HepG2 (cell line): Measurements from ENCODE around the gene HIBADH. TPM values are rescaled to one million over a fixed set of nuclear protein-coding genes. Genes with fewer than 3 reads are reported as not detected.

Experiments used
- CEBPB ChIP-seq: IDR thresholded peaks from 2 replicates; pipeline ENCODE4 v1.6.1; 2011; ENCODE audit warnings: low read depth, low read length, improper control_type of control experiment, borderline replicate concordance
- CREB3 ChIP-seq: sonication (generic); formaldehyde crosslinking; IDR thresholded peaks from 2 replicates; pipeline ENCODE4 v1.5.0; 2020; ENCODE audit warnings: missing genetic modification reagents
- FOXP1 ChIP-seq, 2 experiments: fragments of 450-650 bp in 1 of 2; IDR thresholded peaks; 2 replicates each; pipeline ENCODE4 v1.6.1; 2017 to 2018; ENCODE audit warnings: antibody characterized with exemption in 1 of 2
- HOMEZ ChIP-seq: IDR thresholded peaks from 2 replicates; pipeline ENCODE4 v1.6.1; 2016; ENCODE audit warnings: low read depth
- MTF2 ChIP-seq: sonication (generic); formaldehyde crosslinking; IDR thresholded peaks from 2 replicates; pipeline ENCODE4 v1.5.0; 2020; ENCODE audit warnings: missing genetic modification reagents, borderline replicate concordance
- NAIF1 ChIP-seq: sonication (generic); formaldehyde crosslinking; IDR thresholded peaks from 2 replicates; pipeline ENCODE4 v1.5.0; 2020; ENCODE audit warnings: mild to moderate bottlenecking, missing genetic modification reagents, borderline replicate concordance
- POLR2AphosphoS5 ChIP-seq: IDR thresholded peaks from 2 replicates; pipeline ENCODE4 v1.6.1; 2012; ENCODE audit warnings: low read depth, low read length
- THAP11 ChIP-seq: IDR thresholded peaks from 2 replicates; pipeline ENCODE4 v1.6.1; 2016; ENCODE audit warnings: missing biosample characterization, missing genetic modification reagents
- ZBTB33 ChIP-seq: sonication (generic); formaldehyde crosslinking; IDR thresholded peaks from 2 replicates; pipeline ENCODE4 v1.4.0; 2020; ENCODE audit warnings: missing genetic modification reagents
- ZNF207 ChIP-seq: fragments of 450-650 bp; IDR thresholded peaks from 2 replicates; pipeline ENCODE4 v1.6.1; 2016; ENCODE audit warnings: antibody characterized with exemption, borderline replicate concordance
- ZNF230 ChIP-seq: sonication (generic); formaldehyde crosslinking; IDR thresholded peaks from 2 replicates; pipeline ENCODE4 v1.4.0; 2020; ENCODE audit warnings: mild to moderate bottlenecking, missing genetic modification reagents
- ZNF251 ChIP-seq: sonication (generic); formaldehyde crosslinking; IDR thresholded peaks from 2 replicates; pipeline ENCODE4 v1.9.0; 2021; ENCODE audit warnings: mild to moderate bottlenecking, missing genetic modification reagents
- ZNF256 ChIP-seq: sonication (generic); formaldehyde crosslinking; conservative IDR thresholded peaks from 2 replicates; pipeline ENCODE4 v1.4.0; 2020; ENCODE audit warnings: missing genetic modification reagents
- ZNF275 ChIP-seq: sonication (generic); formaldehyde crosslinking; IDR thresholded peaks from 2 replicates; pipeline ENCODE4 v1.8.0; 2022; ENCODE audit warnings: missing genetic modification reagents, mild to moderate bottlenecking, inconsistent platforms, borderline replicate concordance
- polyA plus RNA-seq, 8 experiments: library from polyadenylated mRNA; depleted of rRNA in 3 of 8; stranded (reverse) in 7 of 8; unstranded in 1 of 8; fragments of >200 nt; fragmentation: Illumina TruSeq in 4 of 8; extraction: Trizol in 4 of 8; gene quantifications; 2 replicates each; pipeline versions ENCODE4 v1.2.1 to v1.2.3, GENCODE V29; 2011 to 2016; ENCODE audit warnings: low read depth in 4 of 8, missing spikeins in 1 of 8, mixed read lengths in 1 of 8; ENCODE audit not compliant: insufficient read depth in 1 of 8
- total RNA-seq, 5 experiments: library from RNA; depleted of rRNA; stranded (reverse); fragments of >200 nt; fragmentation: Illumina TruSeq; extraction: Trizol; gene quantifications; 2 replicates each; pipeline ENCODE4 v1.2.3, GENCODE V29; 2016; ENCODE audit warnings: low read depth in 1 of 5
- TF ChIP-seq, protein P1 (sequence below): sonication (generic); formaldehyde crosslinking; IDR thresholded peaks from 2 replicates; pipeline ENCODE4 v1.5.0; 2020; ENCODE audit warnings: mild to moderate bottlenecking, low read depth, missing genetic modification reagents, borderline replicate concordance
- TF ChIP-seq, protein P2 (sequence below): sonication (generic); formaldehyde crosslinking; IDR thresholded peaks from 2 replicates; pipeline ENCODE4 v1.4.0; 2020; ENCODE audit warnings: missing genetic modification reagents
- TF ChIP-seq, protein P3 (sequence below): sonication (generic); formaldehyde crosslinking; IDR thresholded peaks from 2 replicates; pipeline ENCODE4 v1.8.0; 2022; ENCODE audit warnings: low read depth, missing genetic modification reagents

The HIBADH gene
- total and polyA plus RNA-seq, 2 of the 13 experiments (the other 11 are each of a cell fraction or from before 2014, with no cell fraction given) = 49.9 to 59.5 TPM

GRCh38 chr7:27662490-27663205 is at the start of gene HIBADH (continued):
- TF ChIP-seq ZNF207 (no peak), HOMEZ (CRISPR knock-in tag) (peak; percentile 69; the same call in 1 of the 2 replicates), ZNF230 (CRISPR knock-in tag) (no peak), FOXP1 (IDR thresholded peaks at IDR 0.05) (peak; percentile 69; the same call in 1 of the 2 replicates), FOXP1 (CRISPR knock-in tag; IDR thresholded peaks at IDR 0.05) (peak; percentile 85), THAP11 (CRISPR knock-in tag) (peak; percentile 69), ZNF275 (CRISPR knock-in tag) (no peak), NAIF1 (peak; percentile 46; the same call in 1 of the 2 replicates), MTF2 (no peak), ZBTB33 (CRISPR knock-in tag) (no peak), CREB3 (no peak), CEBPB (no peak), POLR2AphosphoS5 (peak; percentile 68; the same call in 1 of the 2 replicates), ZNF251 (CRISPR knock-in tag) (no peak), ZNF256 (CRISPR knock-in tag) (no peak)
- TF ChIP-seq, protein P1, sequence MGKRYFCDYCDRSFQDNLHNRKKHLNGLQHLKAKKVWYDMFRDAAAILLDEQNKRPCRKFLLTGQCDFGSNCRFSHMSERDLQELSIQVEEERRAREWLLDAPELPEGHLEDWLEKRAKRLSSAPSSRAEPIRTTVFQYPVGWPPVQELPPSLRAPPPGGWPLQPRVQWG (CRISPR knock-in tag) = no peak
- TF ChIP-seq, protein P2, sequence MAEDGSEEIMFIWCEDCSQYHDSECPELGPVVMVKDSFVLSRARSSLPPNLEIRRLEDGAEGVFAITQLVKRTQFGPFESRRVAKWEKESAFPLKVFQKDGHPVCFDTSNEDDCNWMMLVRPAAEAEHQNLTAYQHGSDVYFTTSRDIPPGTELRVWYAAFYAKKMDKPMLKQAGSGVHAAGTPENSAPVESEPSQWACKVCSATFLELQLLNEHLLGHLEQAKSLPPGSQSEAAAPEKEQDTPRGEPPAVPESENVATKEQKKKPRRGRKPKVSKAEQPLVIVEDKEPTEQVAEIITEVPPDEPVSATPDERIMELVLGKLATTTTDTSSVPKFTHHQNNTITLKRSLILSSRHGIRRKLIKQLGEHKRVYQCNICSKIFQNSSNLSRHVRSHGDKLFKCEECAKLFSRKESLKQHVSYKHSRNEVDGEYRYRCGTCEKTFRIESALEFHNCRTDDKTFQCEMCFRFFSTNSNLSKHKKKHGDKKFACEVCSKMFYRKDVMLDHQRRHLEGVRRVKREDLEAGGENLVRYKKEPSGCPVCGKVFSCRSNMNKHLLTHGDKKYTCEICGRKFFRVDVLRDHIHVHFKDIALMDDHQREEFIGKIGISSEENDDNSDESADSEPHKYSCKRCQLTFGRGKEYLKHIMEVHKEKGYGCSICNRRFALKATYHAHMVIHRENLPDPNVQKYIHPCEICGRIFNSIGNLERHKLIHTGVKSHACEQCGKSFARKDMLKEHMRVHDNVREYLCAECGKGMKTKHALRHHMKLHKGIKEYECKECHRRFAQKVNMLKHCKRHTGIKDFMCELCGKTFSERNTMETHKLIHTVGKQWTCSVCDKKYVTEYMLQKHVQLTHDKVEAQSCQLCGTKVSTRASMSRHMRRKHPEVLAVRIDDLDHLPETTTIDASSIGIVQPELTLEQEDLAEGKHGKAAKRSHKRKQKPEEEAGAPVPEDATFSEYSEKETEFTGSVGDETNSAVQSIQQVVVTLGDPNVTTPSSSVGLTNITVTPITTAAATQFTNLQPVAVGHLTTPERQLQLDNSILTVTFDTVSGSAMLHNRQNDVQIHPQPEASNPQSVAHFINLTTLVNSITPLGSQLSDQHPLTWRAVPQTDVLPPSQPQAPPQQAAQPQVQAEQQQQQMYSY = no peak
- TF ChIP-seq, protein P3, sequence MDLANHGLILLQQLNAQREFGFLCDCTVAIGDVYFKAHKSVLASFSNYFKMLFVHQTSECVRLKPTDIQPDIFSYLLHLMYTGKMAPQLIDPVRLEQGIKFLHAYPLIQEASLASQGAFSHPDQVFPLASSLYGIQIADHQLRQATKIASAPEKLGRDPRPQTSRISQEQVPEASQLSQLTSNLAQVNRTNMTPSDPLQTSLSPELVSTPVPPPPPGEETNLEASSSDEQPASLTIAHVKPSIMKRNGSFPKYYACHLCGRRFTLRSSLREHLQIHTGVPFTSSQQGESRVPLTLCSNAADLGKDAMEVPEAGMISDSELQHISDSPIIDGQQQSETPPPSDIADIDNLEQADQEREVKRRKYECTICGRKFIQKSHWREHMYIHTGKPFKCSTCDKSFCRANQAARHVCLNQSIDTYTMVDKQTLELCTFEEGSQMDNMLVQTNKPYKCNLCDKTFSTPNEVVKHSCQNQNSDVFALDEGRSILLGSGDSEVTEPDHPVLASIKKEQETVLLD (CRISPR knock-in tag) = peak; percentile 65; the same call in 1 of the 2 replicates
